MG63 (cell line): ENCODE measurements around the gene CDK5R2. TPM values are rescaled to one million over a fixed set of nuclear protein-coding genes. Genes with fewer than 3 reads are reported as not detected.
A peak's percentile ranks its signal among the peaks of the same experiment; 100 is the strongest.

Experiments
- DNase-seq: peaks from one replicate; pipeline ENCODE4 v3.0.0-alpha.2; 2020
- H3K27me3 ChIP-seq: fragments of 250-450 bp; sonication (Bioruptor Pico); 2 replicates; pipeline ENCODE4 v1.5.1; 2020; ENCODE audit warnings: mild to moderate bottlenecking, moderate library complexity
- H3K36me3 ChIP-seq: fragments of 250-450 bp; sonication (Bioruptor Pico); 2 replicates; pipeline ENCODE4 v1.5.1; 2020; ENCODE audit warnings: mild to moderate bottlenecking, moderate library complexity
- H3K4me3 ChIP-seq: fragments of 250-450 bp; sonication (Bioruptor Pico); 2 replicates; pipeline ENCODE4 v1.5.1; 2020; ENCODE audit warnings: mild to moderate bottlenecking, moderate library complexity
- H3K9me3 ChIP-seq: fragments of 250-450 bp; sonication (Bioruptor Pico); 2 replicates; pipeline ENCODE4 v1.5.1; 2020; ENCODE audit warnings: mild to moderate bottlenecking, moderate library complexity
- total RNA-seq: library from RNA; depleted of rRNA; stranded (reverse); fragments of >200 nt; shearing (Covaris generic); gene quantifications from 2 replicates; pipeline ENCODE4 v1.2.3, GENCODE V29; 2014; ENCODE audit warnings: low replicate concordance

Gene CDK5R2
- total RNA-seq, 1 experiment from 2014 or later: not detected

DNA sequence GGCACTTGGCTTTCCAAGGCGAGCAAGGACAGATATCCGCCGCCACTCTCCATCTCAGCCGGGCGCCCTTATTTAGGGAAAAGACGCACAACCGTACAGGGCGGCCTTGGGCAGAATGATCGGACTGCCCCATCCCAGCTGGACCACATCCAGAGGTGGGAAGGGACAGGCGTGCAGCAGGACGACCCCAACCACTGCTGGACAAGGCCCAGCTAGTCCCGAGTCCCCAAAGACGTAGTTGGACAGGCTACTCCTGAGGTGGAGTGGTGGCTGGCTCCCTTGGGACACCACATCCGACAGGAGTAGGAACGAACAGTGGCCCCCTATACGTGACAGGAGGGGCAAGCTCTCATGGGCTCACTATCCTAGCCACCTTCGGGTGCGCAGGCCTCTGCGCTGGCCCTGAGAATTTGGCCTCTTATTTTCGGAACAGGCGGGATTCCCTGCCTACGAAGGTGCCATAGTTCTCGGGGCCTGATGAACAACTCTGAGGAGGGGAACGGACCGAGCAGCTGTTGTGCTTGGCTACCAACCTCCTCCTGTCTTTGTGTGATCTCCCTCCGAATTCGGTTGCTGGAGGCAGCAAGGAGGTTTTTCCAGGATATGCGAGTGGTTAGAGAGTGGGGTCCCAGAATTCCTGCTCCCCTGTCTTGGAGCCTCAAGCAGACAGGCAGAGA lies 23.3 kb downstream of the CDK5R2 start:
- Histone ChIP-seq H3K9me3 (no peaks in the 10 kb centered on the region), H3K36me3 (no peaks in the 10 kb centered on the region), H3K4me3 (no peak overlapping the region), H3K27me3 (peaks cover 45% of the 10 kb centered on the region)
- DNase-seq: no peak

DNA sequence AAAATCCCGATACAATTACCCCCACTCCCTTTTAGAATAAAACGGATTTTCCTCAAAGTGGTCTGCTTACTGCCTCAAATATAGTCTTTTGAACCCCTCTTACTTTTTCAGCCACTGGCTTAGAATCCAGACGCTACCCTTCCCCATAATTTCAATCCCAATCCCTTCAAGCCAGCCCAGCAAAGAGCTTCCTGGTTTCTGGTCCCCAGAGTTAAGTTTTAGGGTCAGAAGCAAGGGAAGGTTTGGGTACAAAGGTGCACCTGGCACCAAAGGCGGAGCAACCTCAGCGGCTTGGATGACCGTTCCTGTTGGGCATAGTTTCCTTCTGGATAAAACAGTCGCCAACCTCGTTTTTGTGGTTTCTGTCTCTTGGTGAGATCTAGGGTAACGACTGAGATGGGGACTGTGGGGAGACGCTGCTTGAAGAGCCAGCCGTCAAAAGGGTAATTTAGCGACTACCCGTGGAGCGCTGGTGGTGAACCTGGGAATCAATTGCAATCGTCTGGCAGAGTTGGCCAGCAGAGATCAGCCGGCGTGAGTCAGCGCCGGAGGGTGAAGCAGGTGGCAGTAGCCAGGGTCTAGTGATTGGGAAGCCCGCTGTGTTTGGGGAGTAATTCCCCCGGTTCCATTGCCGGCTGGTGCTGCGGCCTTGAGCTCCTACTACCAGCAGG lies 23.9 kb downstream of the CDK5R2 start:
- Histone ChIP-seq H3K36me3 (no peaks in the 10 kb centered on the region), H3K9me3 (no peaks in the 10 kb centered on the region), H3K27me3 (peaks cover 45% of the 10 kb centered on the region), H3K4me3 (no peak overlapping the region)
- DNase-seq: no peak

DNA sequence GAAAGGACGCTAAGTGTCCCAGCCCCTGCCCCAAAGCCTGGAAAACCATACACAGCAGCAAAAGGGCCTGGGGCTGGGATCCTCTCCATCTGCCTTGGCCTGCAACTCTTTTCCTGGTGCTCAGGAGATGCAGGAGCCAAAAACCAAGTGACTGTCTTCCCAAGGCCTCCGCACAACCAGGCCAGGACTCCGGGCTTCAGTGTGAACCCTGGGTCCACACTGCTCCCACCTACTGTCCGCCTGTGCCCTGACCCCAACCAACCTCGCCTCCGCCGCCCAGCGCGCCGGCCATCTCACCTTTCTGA lies 24.4 kb downstream of the CDK5R2 start:
- Histone ChIP-seq H3K9me3 (no peaks in the 10 kb centered on the region), H3K4me3 (no peak overlapping the region), H3K36me3 (no peaks in the 10 kb centered on the region), H3K27me3 (peaks cover 45% of the 10 kb centered on the region)
- no peak for DNase-seq

DNA sequence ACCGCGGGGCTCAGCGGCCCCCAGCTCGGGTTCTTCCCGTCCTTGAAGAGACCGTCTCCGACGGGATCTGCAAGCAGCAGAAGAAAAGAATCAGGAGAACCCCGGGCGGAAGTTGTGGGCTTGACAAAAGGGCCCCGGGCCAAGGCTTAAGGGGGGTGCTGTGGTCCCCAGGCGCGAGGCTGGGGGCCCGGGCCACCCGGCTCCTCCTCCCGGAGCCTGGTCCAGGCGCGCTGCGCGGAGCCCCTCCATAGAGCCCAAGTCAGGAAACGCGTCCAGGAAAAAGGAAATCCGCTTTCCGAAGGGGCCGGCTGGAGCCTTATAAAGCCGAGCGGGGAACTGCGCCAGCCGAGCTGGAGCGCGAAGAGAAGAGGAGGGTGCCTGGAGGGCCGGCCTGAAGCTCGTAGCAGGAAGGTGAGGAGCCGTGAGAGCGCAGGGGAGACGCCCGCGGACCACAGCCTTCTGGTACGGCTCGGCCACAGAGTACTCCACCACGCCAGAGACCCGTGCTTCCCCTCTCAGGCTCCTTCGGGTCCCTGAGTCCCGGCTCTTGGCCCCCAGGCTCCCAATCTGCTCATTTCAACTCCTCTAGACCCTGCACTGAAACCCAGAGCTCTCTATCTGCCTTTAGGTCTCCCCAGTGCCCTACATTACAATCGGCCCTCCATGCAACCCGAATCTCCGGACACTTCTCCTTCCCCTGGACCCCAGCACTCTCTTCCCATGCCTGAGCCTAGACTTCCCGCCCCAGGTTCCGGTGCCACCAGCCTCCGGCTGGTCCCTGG lies 25.0 kb downstream of the CDK5R2 start:
- DNase-seq: no peak
- no peaks in the 10 kb centered on the region for H3K36me3 ChIP-seq
- H3K4me3 ChIP-seq: 0 out of 2 replicates have a peak overlapping the region, but pooled peaks have one; percentile 7
- no peaks in the 10 kb centered on the region for H3K9me3 ChIP-seq
- H3K27me3 ChIP-seq: peaks cover 46% of the 10 kb centered on the region

DNA sequence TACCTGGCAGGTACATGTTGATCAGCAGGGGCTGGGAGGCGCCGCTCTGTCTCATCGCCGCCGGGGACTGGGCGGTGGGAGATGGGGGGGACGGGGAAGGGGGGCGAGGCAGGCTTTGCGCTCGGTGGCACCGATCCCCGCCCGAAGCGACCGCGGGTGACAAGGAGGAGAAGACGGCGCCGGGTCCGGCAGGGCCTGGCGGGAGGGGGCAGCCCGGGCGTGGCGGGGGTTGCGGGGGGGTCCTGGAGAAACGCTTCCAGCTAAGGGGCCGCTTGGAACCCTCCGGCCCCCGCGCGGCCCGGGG lies 25.5 kb downstream of the CDK5R2 start, which contains the start of gene FEV:
Gene FEV (minus strand): TSS at position 164 of the 304 bp plus-strand sequence. CDS start 109 bp downstream, at position 55.
- DNase-seq: no peak
- H3K36me3 ChIP-seq: no peaks in the 10 kb centered on the region
- 0 out of 2 replicates have a peak within 1 kb of the TSS, but pooled peaks have one; percentile 7 for H3K4me3 ChIP-seq
- no peaks in the 10 kb centered on the region for H3K9me3 ChIP-seq
- H3K27me3 ChIP-seq: peaks cover 46% of the 10 kb centered on the region

DNA sequence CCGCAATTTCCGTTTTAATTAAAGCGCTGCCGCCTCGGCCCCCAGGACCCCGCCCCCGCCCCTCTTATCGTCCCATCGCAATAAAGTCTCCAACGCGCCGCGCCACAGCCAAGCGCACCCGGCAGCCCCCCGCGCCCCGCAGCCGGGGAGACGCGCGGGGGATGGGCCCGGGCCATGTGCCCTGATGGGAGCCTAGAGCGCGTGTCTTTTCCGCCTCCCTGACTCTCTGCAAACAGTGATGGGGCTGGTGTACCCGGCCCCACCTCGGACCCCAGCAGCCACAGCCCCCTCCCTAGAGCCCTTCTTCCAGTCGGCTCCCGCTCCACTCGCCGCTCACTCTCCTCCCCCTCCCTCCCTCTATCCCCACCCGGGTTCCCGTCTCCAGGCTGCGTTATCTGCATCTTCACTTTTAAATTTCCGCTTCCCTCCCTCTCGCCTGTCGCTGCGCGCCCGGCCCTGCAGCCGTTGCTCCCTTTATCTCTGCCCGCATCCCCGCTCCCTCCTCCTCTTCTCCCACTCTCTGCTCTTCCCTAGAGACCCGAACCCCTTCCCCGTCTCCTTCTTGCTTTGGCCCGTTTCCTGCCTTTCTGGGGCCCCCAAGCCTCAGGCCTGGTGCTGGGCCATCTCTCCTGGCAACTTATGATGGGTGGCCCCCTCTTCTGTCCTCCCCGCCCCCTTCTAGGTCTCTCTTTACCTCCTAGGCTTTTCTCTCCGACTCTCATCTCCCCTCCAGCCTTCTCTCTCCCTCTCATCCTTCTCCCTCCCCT lies 26.0 kb downstream of the CDK5R2 start:
- no peak for DNase-seq

DNA sequence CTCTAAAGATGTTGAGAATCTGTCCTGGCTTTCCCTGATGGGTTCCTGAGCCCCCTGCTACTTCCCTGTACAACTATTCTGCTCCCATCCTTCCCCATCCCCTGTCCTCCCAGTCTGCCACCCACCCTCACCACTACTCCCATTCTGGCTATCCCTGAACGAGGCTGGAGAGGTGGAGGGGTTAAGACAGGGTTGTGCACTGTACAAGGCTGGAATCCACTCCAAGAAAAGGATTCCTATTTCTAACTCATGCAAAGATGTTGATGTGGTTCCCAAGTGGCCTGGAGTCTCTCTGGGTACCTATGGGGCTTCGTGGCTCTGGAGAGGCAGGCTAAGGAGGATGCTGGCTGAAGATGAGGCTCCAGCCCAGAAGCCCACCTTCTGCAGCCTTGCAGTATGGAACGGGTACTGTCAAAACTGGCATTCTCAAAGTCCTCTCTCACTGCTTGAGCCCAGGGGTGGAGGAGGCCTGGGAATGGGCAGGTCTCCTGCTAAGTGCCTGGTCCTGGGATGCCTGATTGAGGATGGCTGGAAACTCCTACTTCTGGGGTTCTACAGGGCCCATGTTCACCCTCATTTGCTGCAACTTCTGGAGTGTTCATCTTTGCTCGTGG lies 26.8 kb downstream of the CDK5R2 start:
- no peak overlapping the region for H3K4me3 ChIP-seq
- H3K36me3 ChIP-seq: no peaks in the 10 kb centered on the region
- peaks cover 40% of the 10 kb centered on the region for H3K27me3 ChIP-seq
- no peaks in the 10 kb centered on the region for H3K9me3 ChIP-seq
- DNase-seq: no peak

More for the DNA sequence above, 26.0 kb downstream of the CDK5R2 start:
- H3K27me3 ChIP-seq: peaks cover 46% of the 10 kb centered on the region
- no peaks in the 10 kb centered on the region for H3K9me3 ChIP-seq
- no peak overlapping the region for H3K4me3 ChIP-seq
- no peaks in the 10 kb centered on the region for H3K36me3 ChIP-seq

DNA sequence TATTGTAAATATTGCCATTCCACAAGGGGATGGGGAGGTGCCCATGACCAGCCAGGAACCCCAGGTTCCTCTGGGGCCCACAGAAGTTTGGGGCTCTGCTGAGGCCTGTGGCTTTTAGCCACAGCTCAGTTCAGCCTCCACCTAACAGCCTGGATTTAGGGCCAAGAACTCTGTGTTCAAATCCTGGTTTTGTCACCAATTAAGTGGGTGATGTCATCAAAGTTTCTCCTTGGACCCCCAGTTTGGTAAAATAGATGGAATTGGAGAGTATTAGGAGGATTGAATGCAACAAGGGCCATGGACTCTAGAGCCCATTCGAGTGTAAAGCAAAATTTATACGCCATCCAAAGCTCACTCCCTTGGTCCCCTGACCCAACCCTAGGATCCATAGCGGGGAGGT lies 28.7 kb downstream of the CDK5R2 start:
- peaks cover 24% of the 10 kb centered on the region for H3K27me3 ChIP-seq
- DNase-seq: no peak
- H3K9me3 ChIP-seq: no peaks in the 10 kb centered on the region
- no peak overlapping the region for H3K4me3 ChIP-seq
- no peaks in the 10 kb centered on the region for H3K36me3 ChIP-seq

DNA sequence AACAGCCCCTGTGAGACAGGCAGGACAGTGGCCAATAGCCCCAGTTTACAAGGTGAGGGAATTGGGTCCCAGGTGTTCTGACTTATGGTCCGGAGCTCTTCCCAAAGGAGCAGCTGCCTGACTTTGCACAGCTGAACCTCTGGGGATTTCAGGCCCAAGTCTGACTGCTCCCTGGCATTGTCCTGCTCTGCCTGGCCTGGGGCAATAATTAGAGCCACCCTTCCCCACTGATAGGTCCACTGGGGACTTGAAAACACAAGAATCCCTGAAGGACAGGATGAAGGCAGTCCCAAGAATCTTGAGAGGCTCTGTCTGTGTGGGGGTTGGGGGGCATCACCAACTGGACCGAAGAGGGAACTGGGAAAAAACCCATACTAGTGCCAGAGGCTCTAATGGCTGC lies 29.2 kb downstream of the CDK5R2 start:
- H3K27me3 ChIP-seq: peaks cover 21% of the 10 kb centered on the region
- H3K9me3 ChIP-seq: no peaks in the 10 kb centered on the region
- DNase-seq: no peak

DNA sequence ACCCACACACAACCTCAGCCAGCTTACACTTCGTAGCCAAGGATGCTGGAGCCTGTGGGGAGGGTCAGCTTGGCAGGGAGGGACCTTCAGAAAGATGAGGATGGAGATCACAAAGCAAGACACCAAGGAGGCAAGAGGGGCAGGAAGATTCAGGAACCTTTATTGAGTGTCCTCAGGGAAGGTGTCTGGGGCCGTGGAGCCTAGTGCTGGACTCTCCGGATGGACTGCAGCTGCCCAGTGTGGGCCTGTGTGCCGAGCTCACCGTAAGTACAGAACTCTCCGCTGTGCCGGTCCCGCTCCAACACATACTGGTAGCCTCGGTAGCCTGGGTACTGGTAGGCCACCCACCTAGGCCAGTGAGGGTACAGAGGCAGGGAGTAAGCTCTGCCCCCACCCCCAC lies 30.6 kb downstream of the CDK5R2 start:
- no peak for DNase-seq
- Histone ChIP-seq H3K36me3 (no peaks in the 10 kb centered on the region), H3K4me3 (no peak overlapping the region), H3K9me3 (no peaks in the 10 kb centered on the region), H3K27me3 (peaks cover 8% of the 10 kb centered on the region)

More for the DNA sequence above, 29.2 kb downstream of the CDK5R2 start:
- H3K4me3 ChIP-seq: no peak overlapping the region
- H3K36me3 ChIP-seq: no peaks in the 10 kb centered on the region

DNA sequence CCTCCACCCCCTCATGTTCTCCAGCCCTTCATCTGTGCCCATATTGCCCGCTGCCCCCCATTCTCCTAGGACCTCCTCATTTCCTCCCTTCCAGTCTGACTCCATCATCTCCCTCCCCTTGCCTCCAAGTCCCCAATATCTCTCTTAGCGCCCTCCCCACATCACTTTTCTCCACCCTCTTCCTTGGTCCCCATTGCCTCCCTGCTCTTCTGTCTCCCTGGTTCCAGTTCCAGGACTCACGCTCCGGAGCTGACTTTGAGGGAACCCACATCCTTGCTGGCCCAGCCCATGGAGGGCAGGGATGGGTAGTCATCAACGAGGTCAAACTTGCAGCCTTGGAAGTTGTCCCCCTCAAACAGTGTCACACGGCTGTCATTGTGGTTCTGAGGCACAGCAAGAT lies 31.1 kb downstream of the CDK5R2 start:
- H3K27me3 ChIP-seq: peaks cover 6% of the 10 kb centered on the region

DNA sequence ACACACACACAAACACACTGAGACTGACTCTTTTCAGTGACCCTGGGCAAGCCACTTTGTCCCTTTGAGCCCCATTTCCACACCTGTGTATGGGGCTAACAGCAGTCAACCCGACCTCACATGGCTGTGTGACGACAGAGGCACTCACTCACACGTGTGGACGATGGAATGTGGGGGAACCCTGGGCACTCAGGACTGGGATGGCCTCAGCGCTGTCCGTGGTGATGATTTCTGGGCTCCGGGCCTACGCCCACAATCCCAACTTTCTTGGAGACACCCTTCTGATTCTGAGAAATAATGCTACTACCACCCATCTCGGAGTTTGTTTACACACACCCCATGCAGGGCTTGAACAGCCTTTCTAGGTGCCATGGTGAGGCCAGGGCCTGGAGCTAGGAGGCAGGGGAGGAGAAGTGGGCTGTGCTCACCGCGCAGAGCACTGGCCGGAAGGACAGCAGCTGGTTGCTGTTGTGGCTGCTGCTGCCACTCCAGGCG lies 32.3 kb downstream of the CDK5R2 start:
- DNase-seq: no peak
- Histone ChIP-seq H3K4me3 (no peak overlapping the region), H3K9me3 (no peaks in the 10 kb centered on the region), H3K36me3 (no peaks in the 10 kb centered on the region), H3K27me3 (peaks cover 3% of the 10 kb centered on the region)

More for the DNA sequence above, 31.1 kb downstream of the CDK5R2 start:
- no peak for DNase-seq
- H3K36me3 ChIP-seq: no peaks in the 10 kb centered on the region
- H3K4me3 ChIP-seq: no peak overlapping the region
- H3K9me3 ChIP-seq: no peaks in the 10 kb centered on the region

DNA sequence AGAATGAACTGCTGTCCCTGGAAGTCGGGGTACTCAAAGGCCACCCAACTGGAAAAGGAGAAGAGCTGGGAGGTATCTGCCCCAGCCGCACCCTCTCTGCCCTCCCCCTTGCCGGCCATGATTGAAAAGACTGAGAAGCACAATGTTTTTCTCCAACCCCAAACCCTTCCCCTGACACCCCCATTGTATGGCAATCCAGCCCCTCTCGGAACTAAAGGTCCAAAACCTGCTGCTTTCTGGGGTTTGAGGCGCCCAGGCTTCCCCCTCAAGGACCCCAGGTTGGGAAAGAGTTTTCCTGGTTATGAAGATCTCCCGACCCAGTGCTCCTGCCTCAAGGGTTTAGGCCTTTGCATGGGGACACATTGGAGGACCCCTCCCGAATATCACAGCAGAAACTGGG lies 32.7 kb downstream of the CDK5R2 start:
- Histone ChIP-seq H3K9me3 (no peaks in the 10 kb centered on the region), H3K36me3 (no peaks in the 10 kb centered on the region), H3K4me3 (no peak overlapping the region), H3K27me3 (peaks cover 3% of the 10 kb centered on the region)
- DNase-seq: no peak

DNA sequence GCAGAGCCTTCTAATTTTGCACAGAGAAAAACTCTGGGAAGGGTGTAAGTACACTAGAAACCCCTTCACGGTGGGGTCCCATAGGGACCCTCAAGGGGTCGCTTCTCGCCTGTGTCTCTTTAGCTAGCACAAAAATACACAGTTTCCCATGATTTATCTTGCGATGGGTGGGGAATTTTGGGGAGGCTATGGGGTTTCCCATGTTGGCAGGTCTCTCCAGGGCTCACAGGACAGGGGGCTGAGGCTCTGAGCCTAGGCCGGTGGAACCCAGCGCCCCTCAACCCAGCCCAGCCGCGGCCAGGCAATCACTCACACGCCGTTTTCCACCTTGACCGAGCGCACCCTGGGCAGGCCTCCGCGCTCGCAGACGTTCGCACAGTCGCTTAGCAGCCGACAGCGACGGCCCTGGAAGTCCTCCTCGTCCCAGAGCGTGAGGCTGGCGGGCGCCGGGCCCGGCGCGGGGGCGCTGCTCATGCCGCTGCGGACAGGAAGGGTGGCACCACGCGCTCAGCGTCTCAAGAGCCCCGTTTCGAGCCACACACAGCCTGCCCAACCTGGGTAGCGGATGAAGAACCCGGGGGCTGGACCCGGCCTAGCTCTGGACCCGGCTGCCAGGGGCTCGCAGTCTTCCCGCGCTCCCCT lies 33.4 kb downstream of the CDK5R2 start:
- Histone ChIP-seq H3K36me3 (no peaks in the 10 kb centered on the region), H3K4me3 (no peak overlapping the region), H3K9me3 (no peaks in the 10 kb centered on the region), H3K27me3 (peaks cover 3% of the 10 kb centered on the region; the same call in 1 of the 2 replicates)
- no peak for DNase-seq

DNA sequence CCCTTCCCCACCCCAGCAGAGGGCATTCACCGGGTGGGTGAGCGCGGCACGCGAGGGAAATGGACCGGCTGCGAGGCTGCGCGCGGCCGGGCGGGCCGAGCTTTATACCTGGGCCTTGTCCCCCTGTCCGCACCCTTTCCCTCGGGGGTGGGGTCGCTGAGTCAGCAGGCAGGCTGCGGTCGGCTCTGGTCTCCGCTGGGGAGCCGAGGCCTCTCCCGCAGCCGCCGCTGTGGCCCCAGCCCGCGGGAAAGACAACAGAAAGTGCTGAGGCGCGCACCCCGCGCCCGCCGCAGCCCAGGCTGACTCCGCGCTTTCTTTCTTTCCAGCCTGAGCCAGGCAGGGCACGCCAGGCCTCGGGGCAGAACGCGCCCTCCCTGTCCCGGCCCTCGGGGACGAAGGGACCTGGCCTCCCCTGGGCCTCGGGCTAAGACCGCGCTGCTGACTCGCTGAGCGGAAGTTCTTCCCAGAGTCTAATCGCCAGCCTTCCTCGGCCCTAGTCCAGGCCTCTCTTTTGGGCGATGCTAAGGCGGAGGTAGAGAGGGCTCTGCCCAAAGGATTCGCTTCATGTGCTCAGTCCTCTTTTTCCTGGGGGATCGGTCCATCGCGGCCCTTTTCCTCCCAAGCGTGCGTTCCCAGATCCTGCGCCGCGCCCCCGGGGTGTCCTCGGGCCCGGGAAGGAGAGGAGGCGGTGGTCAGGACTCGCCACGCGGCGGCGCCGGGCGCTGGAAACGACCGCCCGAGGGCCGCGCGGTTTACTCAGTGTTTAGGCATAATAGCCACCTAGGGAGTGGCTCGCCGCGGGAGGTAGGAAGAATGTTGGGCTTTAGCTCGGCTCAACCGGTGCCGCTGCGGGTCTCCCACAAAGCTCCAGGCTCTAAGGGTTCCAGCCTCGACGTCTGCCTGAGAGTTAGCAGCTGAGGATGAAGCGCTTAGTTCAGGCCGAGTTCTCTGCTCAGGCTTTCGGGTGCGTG lies 34.2 kb downstream of the CDK5R2 start, which contains the start of gene CRYBA2:
Gene CRYBA2 (minus strand): TSS at position 78 of the 971 bp plus-strand sequence. CDS start 246 bp downstream, outside the sequence.
- H3K36me3 ChIP-seq: no peaks in the 10 kb centered on the region
- no peak for DNase-seq
- H3K27me3 ChIP-seq: peaks cover 3% of the 10 kb centered on the region; the same call in 1 of the 2 replicates
- H3K9me3 ChIP-seq: no peaks in the 10 kb centered on the region
- no peak within 1 kb of the TSS for H3K4me3 ChIP-seq
